Stimulated activated CD4-positive, alpha-beta T cell treated with anti-CD3 and anti-CD28 coated beads, Interleukin-12 subunit alpha, Interleukin-12 subunit beta, amount 100 ng/mL, for 48 hours (primary cell): ENCODE measurements around the gene GNL3.
"Not testable (repeated sequence)": the region's sequence is repeated elsewhere in the genome, so short reads cannot be mapped to it uniquely, and the experiment has no call there.

Experiments
- DNase-seq, 3 donors: peaks; one replicate each; pipeline ENCODE4 v3.0.0-alpha.2; 2020; ENCODE audit warnings: low read depth in 2 of 3, low spot score in 1 of 3

The GNL3 gene

GRCh38 chr3:52719618-52720017 is 33.8 kb downstream of the GNL3 start:
- DNase-seq, result no peak

- no peak for DNase-seq
These were observed 35.3 kb downstream of the GNL3 start for GRCh38 chr3:52721002-52721729.

GRCh38 chr3:52721730-52722008 is 35.8 kb downstream of the GNL3 start:
- DNase-seq, result no peak

- DNase-seq, result no peak
These were observed 36.7 kb downstream of the GNL3 start for GRCh38 chr3:52722491-52722890.

GRCh38 chr3:52723935-52724334 is 38.1 kb downstream of the GNL3 start:
- DNase-seq, result no peak

GRCh38 chr3:52724511-52724910 is 38.7 kb downstream of the GNL3 start:
- no peak for DNase-seq

- not testable (repeated sequence) for DNase-seq
These were observed 42.9 kb downstream of the GNL3 start for GRCh38 chr3:52728753-52729152.

GRCh38 chr3:52730681-52731080 is 44.8 kb downstream of the GNL3 start:
- no peak for DNase-seq

GRCh38 chr3:52731590-52731989 is 45.8 kb downstream of the GNL3 start:
- DNase-seq, result no peak

- DNase-seq, result no peak
These were observed 47.5 kb downstream of the GNL3 start for GRCh38 chr3:52733256-52733891.

GRCh38 chr3:52739730-52740129 is 53.9 kb downstream of the GNL3 start:
- DNase-seq, result no peak

GRCh38 chr3:52742418-52743041 is 56.7 kb downstream of the GNL3 start:
- peak in 1 of 3 donors; percentile 15 for DNase-seq

GRCh38 chr3:52743152-52743551 is 57.3 kb downstream of the GNL3 start:
- no peak for DNase-seq

- DNase-seq, result no peak
These were observed 57.9 kb downstream of the GNL3 start for GRCh38 chr3:52743721-52744120.
